Ishikawa (cell line): ENCODE results near the gene IL5RA.

Source experiments
- CEBPB ChIP-seq: IDR thresholded peaks from 2 replicates; pipeline ENCODE4 v1.6.1; 2012
- CREB1 ChIP-seq: IDR thresholded peaks from 2 replicates; pipeline ENCODE4 v1.6.1; 2012; ENCODE audit warnings: low read depth
- EGR1 ChIP-seq: IDR thresholded peaks from 2 replicates; pipeline ENCODE4 v1.6.1; 2012
- EP300 ChIP-seq: IDR thresholded peaks from 2 replicates; pipeline ENCODE4 v1.6.1; 2012; ENCODE audit warnings: borderline replicate concordance
- FOXM1 ChIP-seq: IDR thresholded peaks from 2 replicates; pipeline ENCODE4 v1.6.1; 2012; ENCODE audit warnings: low read depth, borderline replicate concordance
- NFIC ChIP-seq: IDR thresholded peaks from 2 replicates; pipeline ENCODE4 v1.6.1; 2012
- RAD21 ChIP-seq: IDR thresholded peaks from 2 replicates; pipeline ENCODE4 v1.6.1; 2012; ENCODE audit warnings: low read depth
- REST ChIP-seq: IDR thresholded peaks from 2 replicates; pipeline ENCODE4 v1.6.1; 2012; ENCODE audit warnings: low read depth, mild to moderate bottlenecking
- TAF1 ChIP-seq: IDR thresholded peaks from 2 replicates; pipeline ENCODE4 v1.6.1; 2012; ENCODE audit warnings: low read depth, mild to moderate bottlenecking
- TCF12 ChIP-seq: IDR thresholded peaks from 2 replicates; pipeline ENCODE4 v1.6.1; 2012; ENCODE audit warnings: low read depth
- TEAD4 ChIP-seq: IDR thresholded peaks from 2 replicates; pipeline ENCODE4 v1.6.1; 2012
- YY1 ChIP-seq: IDR thresholded peaks from 2 replicates; pipeline ENCODE4 v1.6.1; 2012; ENCODE audit warnings: low read depth
- ZBTB7A ChIP-seq: IDR thresholded peaks from 2 replicates; pipeline ENCODE4 v1.6.1; 2012; ENCODE audit warnings: low read depth
- TF ChIP-seq, protein P1 (sequence below): IDR thresholded peaks from 2 replicates; pipeline ENCODE4 v1.6.1; 2012
- TF ChIP-seq, protein P2 (sequence below): IDR thresholded peaks from 2 replicates; pipeline ENCODE4 v1.6.1; 2012

The IL5RA gene

DNA sequence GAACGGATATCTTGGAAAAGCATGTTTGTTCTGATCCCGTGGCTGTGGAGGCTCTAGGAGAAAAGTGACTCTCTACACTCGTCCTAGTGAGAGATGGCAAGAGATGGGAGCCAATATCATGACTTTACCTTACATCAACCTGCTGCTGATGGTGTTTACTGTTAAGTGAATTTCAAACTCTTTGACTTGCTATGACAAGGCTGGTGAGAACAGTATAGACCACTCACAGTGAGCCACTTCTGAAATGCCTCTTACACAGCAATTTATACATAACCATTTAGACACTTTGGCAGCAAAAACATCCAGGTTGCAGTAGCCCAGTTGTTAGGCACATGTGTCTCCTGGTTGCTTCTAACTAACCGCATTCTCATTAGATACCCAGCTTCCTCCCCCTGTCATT lies 43.3 kb downstream of the IL5RA start:
- TF ChIP-seq TAF1 (no peak), EP300 (no peak), EGR1 (no peak), NFIC (no peak), CEBPB (no peak), RAD21 (no peak), FOXM1 (no peak), REST (no peak), TCF12 (no peak), YY1 (no peak), CREB1 (no peak), TEAD4 (no peak), ZBTB7A (no peak)
- TF ChIP-seq, protein P1, sequence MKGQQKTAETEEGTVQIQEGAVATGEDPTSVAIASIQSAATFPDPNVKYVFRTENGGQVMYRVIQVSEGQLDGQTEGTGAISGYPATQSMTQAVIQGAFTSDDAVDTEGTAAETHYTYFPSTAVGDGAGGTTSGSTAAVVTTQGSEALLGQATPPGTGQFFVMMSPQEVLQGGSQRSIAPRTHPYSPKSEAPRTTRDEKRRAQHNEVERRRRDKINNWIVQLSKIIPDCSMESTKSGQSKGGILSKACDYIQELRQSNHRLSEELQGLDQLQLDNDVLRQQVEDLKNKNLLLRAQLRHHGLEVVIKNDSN = no peak
- TF ChIP-seq, protein P2, sequence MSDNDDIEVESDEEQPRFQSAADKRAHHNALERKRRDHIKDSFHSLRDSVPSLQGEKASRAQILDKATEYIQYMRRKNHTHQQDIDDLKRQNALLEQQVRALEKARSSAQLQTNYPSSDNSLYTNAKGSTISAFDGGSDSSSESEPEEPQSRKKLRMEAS = no peak

DNA sequence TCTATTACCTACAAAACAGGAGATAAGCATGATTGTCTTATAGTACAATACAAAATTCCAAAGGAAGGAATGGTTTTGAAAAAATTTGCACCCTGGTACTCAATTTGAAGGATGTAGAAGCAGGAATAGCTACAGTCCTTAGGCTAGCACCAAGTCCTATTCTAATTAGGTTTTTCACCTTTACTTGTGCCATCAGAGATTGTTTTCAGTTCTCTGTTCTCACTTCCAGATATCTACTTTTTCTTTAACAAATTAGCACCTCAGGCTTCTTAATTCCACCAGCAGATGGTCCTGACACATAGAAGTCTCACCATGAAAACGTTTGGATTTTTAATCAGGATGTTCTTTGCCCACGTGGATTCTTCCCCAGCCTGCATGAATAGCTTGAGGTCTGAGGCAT lies 43.8 kb downstream of the IL5RA start:
- TF ChIP-seq EP300 = no peak
- TF ChIP-seq TAF1 = no peak
- no peak for TF ChIP-seq REST
- no peak for TF ChIP-seq CREB1
- no peak for TF ChIP-seq RAD21
- TF ChIP-seq EGR1 = no peak
- no peak for TF ChIP-seq FOXM1
- TF ChIP-seq YY1 = no peak
- TF ChIP-seq, protein P2 = no peak
- no peak for TF ChIP-seq TCF12
- no peak for TF ChIP-seq ZBTB7A
- no peak for TF ChIP-seq CEBPB
- TF ChIP-seq, protein P1 = no peak
- no peak for TF ChIP-seq TEAD4
- TF ChIP-seq NFIC = no peak

DNA sequence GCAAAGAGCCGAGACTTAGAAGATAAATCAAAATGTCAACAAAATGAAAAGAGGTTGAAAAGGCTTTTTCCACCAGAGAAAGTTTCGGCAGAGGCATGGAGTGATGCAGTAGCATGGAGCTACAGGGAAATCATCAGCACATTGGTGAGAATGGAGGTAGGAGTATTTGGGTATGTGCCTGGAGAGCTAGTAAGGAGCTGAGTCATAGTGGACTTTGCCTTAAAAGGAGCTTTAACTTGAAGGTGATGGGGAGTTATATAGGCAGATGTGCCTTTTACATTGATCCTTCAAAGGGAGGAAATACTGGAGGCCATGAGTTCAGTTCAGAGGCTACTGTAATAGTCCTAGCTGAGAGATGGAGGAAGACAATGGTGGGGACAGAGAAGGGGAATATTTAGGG lies 44.3 kb downstream of the IL5RA start:
- TF ChIP-seq ZBTB7A = no peak
- TF ChIP-seq TCF12 = no peak
- no peak for TF ChIP-seq NFIC
- no peak for TF ChIP-seq TEAD4
- TF ChIP-seq, protein P2 = no peak
- TF ChIP-seq EGR1 = no peak
- TF ChIP-seq REST = no peak
- TF ChIP-seq, protein P1 = no peak
- TF ChIP-seq FOXM1 = no peak
- no peak for TF ChIP-seq TAF1
- TF ChIP-seq CEBPB = no peak
- TF ChIP-seq RAD21 = no peak
- no peak for TF ChIP-seq CREB1
- no peak for TF ChIP-seq YY1
- TF ChIP-seq EP300 = no peak

- TF ChIP-seq, protein P1 = no peak
- TF ChIP-seq REST (no peak), ZBTB7A (no peak), CEBPB (no peak), TAF1 (no peak), NFIC (no peak), TCF12 (no peak), TEAD4 (no peak), FOXM1 (no peak), CREB1 (no peak), EP300 (no peak), YY1 (no peak), RAD21 (no peak), EGR1 (no peak)
- TF ChIP-seq, protein P2 = no peak
Observed at GRCh38 chr3:3064297-3064696, 45.9 kb downstream of the IL5RA start.
